ENCODE data around the gene PDZK1IP1.

PDZK1IP1 gene

GRCh38 chr1:47181955-47182675, 7.7 kb downstream of the PDZK1IP1 start:
- no peak for TF ChIP-seq CTCF (IDR thresholded peaks at IDR 0.05)
- no peak for TF ChIP-seq ZFX (IDR thresholded peaks at IDR 0.05; ENCODE audit: borderline replicate concordance)
- H3K27ac ChIP-seq = no peak overlapping the region

- no peak for TF ChIP-seq ZFX (IDR thresholded peaks at IDR 0.05; ENCODE audit: borderline replicate concordance)
- no peak for TF ChIP-seq CTCF (IDR thresholded peaks at IDR 0.05)
- no peak overlapping the region for H3K27ac ChIP-seq
Measured at GRCh38 chr1:47181095-47181954, 8.5 kb downstream of the PDZK1IP1 start.

- H3K27ac ChIP-seq = no peak overlapping the region
- TF ChIP-seq ZFX (IDR thresholded peaks at IDR 0.05; ENCODE audit: borderline replicate concordance) (no peak), CTCF (IDR thresholded peaks at IDR 0.05) (no peak)
Measured at GRCh38 chr1:47180603-47181094, 9.2 kb downstream of the PDZK1IP1 start.

- no peak for TF ChIP-seq ZFX (IDR thresholded peaks at IDR 0.05; ENCODE audit: borderline replicate concordance)
- TF ChIP-seq CTCF (IDR thresholded peaks at IDR 0.05) = no peak
- H3K27ac ChIP-seq = no peak overlapping the region
Measured at GRCh38 chr1:47179988-47180563, 9.8 kb downstream of the PDZK1IP1 start.

- peak overlapping the region; percentile 47; the same call in 1 of the 2 replicates for H3K27ac ChIP-seq
- TF ChIP-seq ZFX (IDR thresholded peaks at IDR 0.05; ENCODE audit: borderline replicate concordance) = no peak
- TF ChIP-seq CTCF (IDR thresholded peaks at IDR 0.05) = peak; percentile 92
Measured at GRCh38 chr1:47179017-47179987, 10.5 kb downstream of the PDZK1IP1 start.

GRCh38 chr1:47178654-47179016, 11.2 kb downstream of the PDZK1IP1 start:
- H3K27ac ChIP-seq = no peak overlapping the region
- TF ChIP-seq CTCF (IDR thresholded peaks at IDR 0.05) (no peak), ZFX (IDR thresholded peaks at IDR 0.05; ENCODE audit: borderline replicate concordance) (no peak)

Data from 22Rv1 (cell line).